HCT116 (cell line): ENCODE data around the gene RUNX1. TPM values are rescaled to one million over a fixed set of nuclear protein-coding genes. Genes with fewer than 3 reads are reported as not detected.

Experiments used
- ATAC-seq: fragments of 200-7000 bp; cut with Tn5 transposase; 2 replicates; pipeline ENCODE4 v1.9.1; 2020; ENCODE audit warnings: mild to moderate bottlenecking, moderate library complexity
- BruUV-seq: library from RNA; stranded (reverse); fragments of 400-500 nt; replicated peaks from 2 replicates; lab custom pipeline; 2021; lab: Mats Ljungman, UMichigan
- CTCF ChIA-PET: fragments of 300-600 bp; sonication (Branson Sonifier 250); formaldehyde crosslinking; loops from one replicate; lab custom pipeline; 2021; ENCODE audit warnings: antibody characterized with exemption; lab: Charles Lee
- POLR2A ChIA-PET: fragments of 300-600, 350-600 bp; sonication (Branson Sonifier 250); formaldehyde crosslinking; loops from one replicate; lab custom pipeline; 2021; ENCODE audit warnings: antibody characterized with exemption; lab: Charles Lee
- RAD21 ChIA-PET, 2 experiments: fragments of 300-600 bp; sonication (Branson Sonifier 250); formaldehyde crosslinking; loops; one replicate each; lab custom pipeline; 2023; ENCODE audit warnings: low total read pairs in 2 of 2; ENCODE audit not compliant: uncharacterized antibody in 2 of 2, unreplicated experiment in 2 of 2, low non-redundant PET in 1 of 2; lab: Charles Lee
- DNase-seq: peaks from one replicate; pipeline ENCODE4 v3.0.0-alpha.2; 2010; ENCODE audit warnings: low read depth, low spot score
- H2AFZ ChIP-seq: fragments of 200-600 bp; shearing (Covaris generic), sonication (generic); 2 replicates; pipeline ENCODE4 v1.6.1; 2017; ENCODE audit warnings: low read depth, mixed run types, mixed read lengths, antibody characterized with exemption, low read length; ENCODE audit not compliant: poor library complexity, severe bottlenecking
- H3K27ac ChIP-seq: 2 replicates; pipeline ENCODE4 v1.5.1; 2012; ENCODE audit warnings: low read depth, low read length
- H3K27me3 ChIP-seq: fragments of 200-600 bp; sonication (generic); 2 replicates; pipeline ENCODE4 v1.6.1; 2016; ENCODE audit warnings: mixed run types, low read length, mixed read lengths; ENCODE audit not compliant: insufficient read depth
- H3K36me3 ChIP-seq, 2 experiments: fragments of 200-500 bp in 1 of 2; fragments of 200-600 bp in 1 of 2; sonication (Bioruptor generic) in 1 of 2; sonication (generic) in 1 of 2; 2 replicates each; pipeline versions ENCODE4 v1.5.1 to v1.6.1; 2014 to 2016; ENCODE audit warnings: low read length in 2 of 2, inconsistent platforms in 1 of 2, mixed read lengths in 1 of 2, mixed run types in 1 of 2; ENCODE audit not compliant: insufficient read depth in 2 of 2, control insufficient read depth in 1 of 2
- H3K4me1 ChIP-seq, 2 experiments: fragments of 200-600 bp in 1 of 2; sonication (generic) in 1 of 2; 2 replicates each; pipeline versions ENCODE4 v1.5.1 to v1.6.1; 2012 to 2017; ENCODE audit warnings: low read length in 2 of 2, inconsistent platforms in 1 of 2, mild to moderate bottlenecking in 1 of 2, mixed read lengths in 1 of 2, mixed run types in 1 of 2, moderate library complexity in 1 of 2; ENCODE audit not compliant: insufficient read depth in 2 of 2, control insufficient read depth in 1 of 2
- H3K4me2 ChIP-seq: fragments of 200-600 bp; sonication (generic); 2 replicates; pipeline ENCODE4 v1.6.1; 2017; ENCODE audit warnings: mixed run types, low read length, mixed read lengths
- H3K4me3 ChIP-seq, 2 experiments: fragments of 200-600 bp in 1 of 2; sonication (generic) in 1 of 2; replicated peaks in 1 of 2; 2 replicates each; pipeline ENCODE4 v1.5.1; 2011 to 2016; ENCODE audit warnings: low read length in 2 of 2, control low read depth in 1 of 2, low read depth in 1 of 2, mild to moderate bottlenecking in 1 of 2, mixed read lengths in 1 of 2, mixed run types in 1 of 2
- H3K79me2 ChIP-seq: fragments of 200-600 bp; sonication (generic); 2 replicates; pipeline ENCODE4 v1.6.1; 2017; ENCODE audit warnings: mild to moderate bottlenecking, mixed run types, low read length, moderate library complexity, mixed read lengths; ENCODE audit not compliant: insufficient read depth
- H3K9ac ChIP-seq: fragments of 200-600 bp; sonication (generic); 2 replicates; pipeline ENCODE4 v1.6.1; 2016; ENCODE audit warnings: low read length, mixed read lengths
- H3K9me2 ChIP-seq: fragments of 200-600 bp; sonication (generic), shearing (Covaris generic); 2 replicates; pipeline ENCODE4 v1.6.1; 2017; ENCODE audit warnings: mixed run types, mild to moderate bottlenecking, moderate library complexity; ENCODE audit not compliant: insufficient read depth
- H3K9me3 ChIP-seq, 2 experiments: fragments of 200-500 bp in 1 of 2; fragments of 200-600 bp in 1 of 2; sonication (Bioruptor generic) in 1 of 2; sonication (generic) in 1 of 2; 2 replicates each; pipeline ENCODE4 v1.6.1; 2014 to 2017; ENCODE audit warnings: low read length in 2 of 2, mixed read lengths in 2 of 2, inconsistent platforms in 1 of 2, low read depth in 1 of 2, mild to moderate bottlenecking in 1 of 2, mixed run types in 1 of 2, moderate library complexity in 1 of 2; ENCODE audit not compliant: control insufficient read depth in 1 of 2, insufficient read depth in 1 of 2
- H4K20me1 ChIP-seq: fragments of 200-600 bp; sonication (generic), shearing (Covaris generic); 2 replicates; pipeline ENCODE4 v1.6.1; 2017; ENCODE audit warnings: mixed run types, mild to moderate bottlenecking, moderate library complexity; ENCODE audit not compliant: insufficient read depth
- CBX3 ChIP-seq: IDR thresholded peaks from 2 replicates; pipeline ENCODE4 v1.6.1; 2012; ENCODE audit warnings: low read depth
- CEBPB ChIP-seq: IDR thresholded peaks from 2 replicates; pipeline ENCODE4 v1.6.1; 2012; ENCODE audit warnings: low read depth
- EGR1 ChIP-seq: IDR thresholded peaks from 2 replicates; pipeline ENCODE4 v1.6.1; 2012; ENCODE audit warnings: low read depth
- ELF1 ChIP-seq: IDR thresholded peaks from 2 replicates; pipeline ENCODE4 v1.6.1; 2012; ENCODE audit warnings: low read depth, borderline replicate concordance
- FOSL1 ChIP-seq: IDR thresholded peaks from 2 replicates; pipeline ENCODE4 v1.6.1; 2012; ENCODE audit warnings: low read depth
- MAX ChIP-seq: IDR thresholded peaks from 2 replicates; pipeline ENCODE4 v1.6.1; 2012
- POLR2A ChIP-seq: IDR thresholded peaks from 2 replicates; pipeline ENCODE4 v1.7.0; 2011; ENCODE audit warnings: borderline replicate concordance; ENCODE audit not compliant: insufficient read depth, insufficient read length; ENCODE audit errors: extremely low read depth
- POLR2AphosphoS5 ChIP-seq: IDR thresholded peaks from 2 replicates; pipeline ENCODE4 v1.6.1; 2011; ENCODE audit warnings: mild to moderate bottlenecking, low read depth, low read length, moderate library complexity
- REST ChIP-seq: IDR thresholded peaks from 2 replicates; pipeline ENCODE4 v1.6.1; 2012; ENCODE audit warnings: low read depth
- SIN3A ChIP-seq: IDR thresholded peaks from 2 replicates; pipeline ENCODE4 v1.6.1; 2012; ENCODE audit warnings: low read depth
- SRF ChIP-seq: IDR thresholded peaks from 2 replicates; pipeline ENCODE4 v1.6.1; 2012; ENCODE audit warnings: low read depth
- TCF7L2 ChIP-seq: IDR thresholded peaks from 2 replicates; pipeline ENCODE4 v1.7.0; 2011; ENCODE audit warnings: borderline replicate concordance, inconsistent platforms; ENCODE audit not compliant: insufficient read depth, insufficient read length; ENCODE audit errors: extremely low read depth
- ZBTB33 ChIP-seq: IDR thresholded peaks from 2 replicates; pipeline ENCODE4 v1.6.1; 2011; ENCODE audit warnings: mild to moderate bottlenecking, low read length, moderate library complexity; ENCODE audit not compliant: insufficient replicate concordance; ENCODE audit errors: extremely low read depth
- intact Hi-C: fragments of 100-400 bp; cut with micrococcal nuclease; formaldehyde crosslinking; loops from 2 replicates; pipeline ENCODE4 v1.10.0; 2022
- total RNA-seq: library from RNA; stranded (reverse); gene quantifications from one replicate; pipeline ENCODE4 v1.2.1, GENCODE V29; 2021; ENCODE audit not compliant: unreplicated experiment

Gene RUNX1
- total RNA-seq, 1 experiment from 2014 or later, result 33.5 TPM

- Histone ChIP-seq H3K9ac (no peak overlapping the region), H3K79me2 (no peaks in the 10 kb centered on the region), H3K9me3 (no peaks in the 10 kb centered on the region), H2AFZ (no peak overlapping the region)
- ATAC-seq (no peak), DNase-seq (no peak)
- ChIA-PET CTCF (no interaction called here), RAD21 (no interaction called here), POLR2A (no interaction called here)
- TF ChIP-seq CEBPB (no peak), POLR2A (no peak), SIN3A (no peak), TCF7L2 (no peak), MAX (no peak), SRF (no peak), POLR2AphosphoS5 (no peak), ZBTB33 (no peak), EGR1 (no peak), ELF1 (no peak), REST (no peak), FOSL1 (no peak), CBX3 (no peak)
- TF ChIP-seq, all 23 proteins: peak for 0
- Histone ChIP-seq H3K36me3 (no peaks in the 10 kb centered on the region), H3K9me2 (no peaks in the 10 kb centered on the region), H3K4me1 (peaks cover 0 to 11% of the 10 kb centered on the region in 2 experiments; a peak in 1 of 4 replicates), H3K27ac (no peak overlapping the region), H4K20me1 (no peaks in the 10 kb centered on the region), H3K4me2 (no peak overlapping the region), H3K27me3 (no peaks in the 10 kb centered on the region), H3K4me3 (no peak overlapping the region)
- BruUV-seq, result no TSS peak
- intact Hi-C loops, result no loop called here
These were observed 125.9 kb downstream of the RUNX1 start for GRCh38 chr21:34923202-34923601.
